Karpas-422 (cell line): ENCODE measurements around the gene EPN2. TPM values are rescaled to one million over a fixed set of nuclear protein-coding genes. Genes with fewer than 3 reads are reported as not detected.

Experiments
- DNase-seq: peaks from one replicate; pipeline ENCODE4 v3.0.0-alpha.2; 2015
- H2AFZ ChIP-seq: fragments of 200-600 bp; sonication (generic); 2 replicates; pipeline ENCODE4 v1.6.1; 2014; ENCODE audit warnings: antibody characterized with exemption, low read length, mixed read lengths
- H3K27ac ChIP-seq: fragments of 200-600 bp; sonication (generic); 2 replicates; pipeline ENCODE4 v1.5.1; 2014; ENCODE audit warnings: mild to moderate bottlenecking, low read length, moderate library complexity
- H3K27me3 ChIP-seq: fragments of 200-600 bp; sonication (generic); 2 replicates; pipeline ENCODE4 v1.6.1; 2014; ENCODE audit warnings: low read length, mixed read lengths
- H3K36me3 ChIP-seq: fragments of 200-600 bp; sonication (generic); 2 replicates; pipeline ENCODE4 v1.6.1; 2014; ENCODE audit warnings: low read length, mixed read lengths; ENCODE audit not compliant: insufficient read depth
- H3K4me1 ChIP-seq: fragments of 200-600 bp; sonication (generic); 2 replicates; pipeline ENCODE4 v1.6.1; 2014; ENCODE audit warnings: mild to moderate bottlenecking, low read length, mixed read lengths
- H3K4me2 ChIP-seq: fragments of 200-600 bp; sonication (generic); 2 replicates; pipeline ENCODE4 v1.6.1; 2014; ENCODE audit warnings: low read length, low read depth, mild to moderate bottlenecking; ENCODE audit not compliant: poor library complexity, severe bottlenecking
- H3K4me3 ChIP-seq: fragments of 200-600 bp; sonication (generic); 2 replicates; pipeline ENCODE4 v1.5.1; 2014; ENCODE audit warnings: mild to moderate bottlenecking, antibody characterized with exemption, low read length, mixed read lengths
- H3K79me2 ChIP-seq: fragments of 200-600 bp; sonication (generic); 2 replicates; pipeline ENCODE4 v1.6.1; 2014; ENCODE audit warnings: mild to moderate bottlenecking, low read length, mixed read lengths
- H3K9ac ChIP-seq: fragments of 200-600 bp; sonication (generic); 2 replicates; pipeline ENCODE4 v1.6.0; 2014; ENCODE audit warnings: low read length
- H3K9me2 ChIP-seq: fragments of 200-600 bp; sonication (generic), shearing (Covaris generic); replicated peaks from 2 replicates; pipeline ENCODE4 v1.6.0; 2014; ENCODE audit warnings: mild to moderate bottlenecking, low read length, moderate library complexity; ENCODE audit not compliant: insufficient read depth
- H3K9me3 ChIP-seq: fragments of 300-700, 200-600 bp; sonication (generic); 2 replicates; pipeline ENCODE4 v1.6.1; 2014; ENCODE audit warnings: low read length, mixed read lengths
- H4K20me1 ChIP-seq: fragments of 200-600 bp; sonication (generic); 2 replicates; pipeline ENCODE4 v1.6.1; 2014; ENCODE audit warnings: mild to moderate bottlenecking, antibody characterized with exemption, low read length, low read depth; ENCODE audit not compliant: insufficient read depth
- total RNA-seq: library from RNA; depleted of rRNA; stranded (reverse); fragments of >200 nt; shearing (Covaris generic); gene quantifications from 2 replicates; pipeline ENCODE4 v1.2.3, GENCODE V29; 2014; ENCODE audit warnings: low replicate concordance

Gene EPN2
- total RNA-seq, 1 experiment from 2014 or later = 17.6 TPM

GRCh38 chr17:19286751-19287341 lies 49.7 kb downstream of the EPN2 start:
- Histone ChIP-seq H3K9ac (no peak overlapping the region), H4K20me1 (peaks cover 36% of the 10 kb centered on the region), H3K4me1 (peaks cover 26% of the 10 kb centered on the region), H3K9me2 (no peaks in the 10 kb centered on the region), H3K79me2 (no peaks in the 10 kb centered on the region), H3K4me3 (no peak overlapping the region), H3K36me3 (no peaks in the 10 kb centered on the region), H3K9me3 (no peaks in the 10 kb centered on the region), H3K27me3 (no peaks in the 10 kb centered on the region), H3K4me2 (no peak overlapping the region), H3K27ac (no peak overlapping the region), H2AFZ (no peak overlapping the region)
- no peak for DNase-seq

GRCh38 chr17:19287651-19288050 lies 50.5 kb downstream of the EPN2 start:
- Histone ChIP-seq H3K27ac (no peak overlapping the region), H3K4me1 (peaks cover 26% of the 10 kb centered on the region), H2AFZ (no peak overlapping the region), H3K36me3 (no peaks in the 10 kb centered on the region), H3K27me3 (no peaks in the 10 kb centered on the region), H3K4me3 (no peak overlapping the region), H3K9me3 (no peaks in the 10 kb centered on the region), H3K9me2 (no peaks in the 10 kb centered on the region), H3K79me2 (no peaks in the 10 kb centered on the region), H3K4me2 (no peak overlapping the region), H4K20me1 (peaks cover 36% of the 10 kb centered on the region), H3K9ac (no peak overlapping the region)
- no peak for DNase-seq

- Histone ChIP-seq H3K27ac (no peak overlapping the region), H2AFZ (no peak overlapping the region), H3K79me2 (no peaks in the 10 kb centered on the region), H3K36me3 (no peaks in the 10 kb centered on the region), H3K27me3 (no peaks in the 10 kb centered on the region), H4K20me1 (peaks cover 36% of the 10 kb centered on the region), H3K4me3 (no peak overlapping the region), H3K9me3 (no peaks in the 10 kb centered on the region), H3K9ac (no peak overlapping the region), H3K4me2 (no peak overlapping the region), H3K9me2 (no peaks in the 10 kb centered on the region), H3K4me1 (peaks cover 18% of the 10 kb centered on the region)
- no peak for DNase-seq
Observed at GRCh38 chr17:19288453-19288852, 51.3 kb downstream of the EPN2 start.

- no peaks in the 10 kb centered on the region for H3K27me3 ChIP-seq
- H3K4me1 ChIP-seq = peaks cover 1% of the 10 kb centered on the region; the same call in 1 of the 2 replicates
- H3K9me3 ChIP-seq = no peaks in the 10 kb centered on the region
- no peak overlapping the region for H3K4me3 ChIP-seq
- no peak overlapping the region for H2AFZ ChIP-seq
- no peak for DNase-seq
- no peak overlapping the region for H3K4me2 ChIP-seq
- no peak overlapping the region for H3K9ac ChIP-seq
- H3K9me2 ChIP-seq = no peaks in the 10 kb centered on the region
- no peaks in the 10 kb centered on the region for H3K79me2 ChIP-seq
- peaks cover 32% of the 10 kb centered on the region for H4K20me1 ChIP-seq
- no peak overlapping the region for H3K27ac ChIP-seq
- no peaks in the 10 kb centered on the region for H3K36me3 ChIP-seq
Observed at GRCh38 chr17:19290066-19290705, 53.0 kb downstream of the EPN2 start.

- no peak overlapping the region for H3K9ac ChIP-seq
- H3K36me3 ChIP-seq = no peaks in the 10 kb centered on the region
- H2AFZ ChIP-seq = no peak overlapping the region
- no peaks in the 10 kb centered on the region for H3K9me3 ChIP-seq
- H3K9me2 ChIP-seq = no peaks in the 10 kb centered on the region
- DNase-seq = no peak
- no peak overlapping the region for H3K27ac ChIP-seq
- H3K4me3 ChIP-seq = no peak overlapping the region
- peaks cover 18% of the 10 kb centered on the region; the same call in 1 of the 2 replicates for H4K20me1 ChIP-seq
- H3K4me1 ChIP-seq = no peaks in the 10 kb centered on the region
- no peaks in the 10 kb centered on the region for H3K79me2 ChIP-seq
- H3K27me3 ChIP-seq = no peaks in the 10 kb centered on the region
- no peak overlapping the region for H3K4me2 ChIP-seq
Observed at GRCh38 chr17:19291646-19292376, 54.6 kb downstream of the EPN2 start.

GRCh38 chr17:19292377-19292711 lies 55.2 kb downstream of the EPN2 start:
- no peaks in the 10 kb centered on the region for H3K4me1 ChIP-seq
- H3K9me2 ChIP-seq = no peaks in the 10 kb centered on the region
- H3K36me3 ChIP-seq = no peaks in the 10 kb centered on the region
- H3K4me2 ChIP-seq = no peak overlapping the region
- H3K27me3 ChIP-seq = no peaks in the 10 kb centered on the region
- no peaks in the 10 kb centered on the region for H3K9me3 ChIP-seq
- DNase-seq = no peak
- peaks cover 20% of the 10 kb centered on the region; the same call in 1 of the 2 replicates for H4K20me1 ChIP-seq
- H3K4me3 ChIP-seq = no peak overlapping the region
- H3K27ac ChIP-seq = no peak overlapping the region
- no peaks in the 10 kb centered on the region for H3K79me2 ChIP-seq
- no peak overlapping the region for H3K9ac ChIP-seq
- no peak overlapping the region for H2AFZ ChIP-seq

GRCh38 chr17:19294443-19294842 lies 57.3 kb downstream of the EPN2 start:
- Histone ChIP-seq H3K79me2 (no peaks in the 10 kb centered on the region), H2AFZ (no peak overlapping the region), H4K20me1 (peaks cover 20% of the 10 kb centered on the region; the same call in 1 of the 2 replicates), H3K4me3 (no peak overlapping the region), H3K27ac (no peak overlapping the region), H3K4me2 (no peak overlapping the region), H3K36me3 (no peaks in the 10 kb centered on the region), H3K27me3 (no peaks in the 10 kb centered on the region), H3K9me3 (no peaks in the 10 kb centered on the region), H3K9ac (no peak overlapping the region), H3K9me2 (no peaks in the 10 kb centered on the region), H3K4me1 (no peaks in the 10 kb centered on the region)
- no peak for DNase-seq

GRCh38 chr17:19295473-19296135 lies 58.4 kb downstream of the EPN2 start:
- no peak overlapping the region for H3K4me3 ChIP-seq
- H2AFZ ChIP-seq = no peak overlapping the region
- H3K36me3 ChIP-seq = no peaks in the 10 kb centered on the region
- no peaks in the 10 kb centered on the region for H3K79me2 ChIP-seq
- no peak overlapping the region for H3K9ac ChIP-seq
- no peaks in the 10 kb centered on the region for H3K27me3 ChIP-seq
- no peaks in the 10 kb centered on the region for H3K4me1 ChIP-seq
- no peaks in the 10 kb centered on the region for H3K9me2 ChIP-seq
- DNase-seq = no peak
- no peak overlapping the region for H3K4me2 ChIP-seq
- H3K9me3 ChIP-seq = no peaks in the 10 kb centered on the region
- peaks cover 24% of the 10 kb centered on the region; the same call in 1 of the 2 replicates for H4K20me1 ChIP-seq
- H3K27ac ChIP-seq = no peak overlapping the region
